ENCODE measurements around the gene CAPN12. TPM values are rescaled to one million over a fixed set of nuclear protein-coding genes. Genes with fewer than 3 reads are reported as not detected.

The CAPN12 gene
- total RNA-seq, 2 donors from 2014 or later: 5.2 to 5.7 TPM

DNA sequence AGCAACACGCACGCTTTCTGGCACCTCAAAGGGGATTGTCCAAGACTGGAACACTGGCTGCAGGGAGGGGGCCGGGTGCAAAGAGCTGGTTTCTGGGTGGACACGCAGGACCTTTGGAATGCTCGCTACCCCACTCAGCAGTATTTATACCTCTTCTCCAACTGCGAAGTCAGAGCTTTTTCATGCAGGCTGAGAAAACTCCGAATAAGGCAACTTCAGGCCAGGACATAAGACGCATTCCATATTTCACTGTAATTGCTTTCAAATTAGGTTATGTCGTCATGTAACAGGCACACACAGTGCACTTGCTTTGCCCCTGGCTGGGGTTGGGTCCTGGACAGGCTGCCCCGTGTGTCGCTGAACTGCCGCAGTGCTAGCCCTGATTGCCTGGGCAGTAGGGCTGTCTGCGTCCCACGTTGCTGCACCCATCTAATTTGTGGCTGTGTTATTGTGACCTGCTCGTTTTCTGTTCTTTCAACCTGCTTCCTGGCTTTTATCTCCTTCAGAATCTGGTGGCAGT lies 52.3 kb downstream of the CAPN12 start:
- H3K4me3 ChIP-seq: no peak overlapping the region
- H3K36me3 ChIP-seq: no peaks in the 10 kb centered on the region
- TF ChIP-seq, protein P1, sequence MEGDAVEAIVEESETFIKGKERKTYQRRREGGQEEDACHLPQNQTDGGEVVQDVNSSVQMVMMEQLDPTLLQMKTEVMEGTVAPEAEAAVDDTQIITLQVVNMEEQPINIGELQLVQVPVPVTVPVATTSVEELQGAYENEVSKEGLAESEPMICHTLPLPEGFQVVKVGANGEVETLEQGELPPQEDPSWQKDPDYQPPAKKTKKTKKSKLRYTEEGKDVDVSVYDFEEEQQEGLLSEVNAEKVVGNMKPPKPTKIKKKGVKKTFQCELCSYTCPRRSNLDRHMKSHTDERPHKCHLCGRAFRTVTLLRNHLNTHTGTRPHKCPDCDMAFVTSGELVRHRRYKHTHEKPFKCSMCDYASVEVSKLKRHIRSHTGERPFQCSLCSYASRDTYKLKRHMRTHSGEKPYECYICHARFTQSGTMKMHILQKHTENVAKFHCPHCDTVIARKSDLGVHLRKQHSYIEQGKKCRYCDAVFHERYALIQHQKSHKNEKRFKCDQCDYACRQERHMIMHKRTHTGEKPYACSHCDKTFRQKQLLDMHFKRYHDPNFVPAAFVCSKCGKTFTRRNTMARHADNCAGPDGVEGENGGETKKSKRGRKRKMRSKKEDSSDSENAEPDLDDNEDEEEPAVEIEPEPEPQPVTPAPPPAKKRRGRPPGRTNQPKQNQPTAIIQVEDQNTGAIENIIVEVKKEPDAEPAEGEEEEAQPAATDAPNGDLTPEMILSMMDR (IDR thresholded peaks at IDR 0.05): no peak
- peak overlapping the region; percentile 70 for H3K27ac ChIP-seq
- H3K27me3 ChIP-seq: no peaks in the 10 kb centered on the region
- peak overlapping the region in 1 of 2 donors; percentile 67 for H3K9ac ChIP-seq (ENCODE audit: low read depth in 2 of 2, low read length in 2 of 2)
- peaks cover 15% of the 10 kb centered on the region for H3K4me1 ChIP-seq
- H3K9me3 ChIP-seq: no peaks in the 10 kb centered on the region
- intact Hi-C loops (cut with DNase I): no loop called here
- no peak for DNase-seq

DNA sequence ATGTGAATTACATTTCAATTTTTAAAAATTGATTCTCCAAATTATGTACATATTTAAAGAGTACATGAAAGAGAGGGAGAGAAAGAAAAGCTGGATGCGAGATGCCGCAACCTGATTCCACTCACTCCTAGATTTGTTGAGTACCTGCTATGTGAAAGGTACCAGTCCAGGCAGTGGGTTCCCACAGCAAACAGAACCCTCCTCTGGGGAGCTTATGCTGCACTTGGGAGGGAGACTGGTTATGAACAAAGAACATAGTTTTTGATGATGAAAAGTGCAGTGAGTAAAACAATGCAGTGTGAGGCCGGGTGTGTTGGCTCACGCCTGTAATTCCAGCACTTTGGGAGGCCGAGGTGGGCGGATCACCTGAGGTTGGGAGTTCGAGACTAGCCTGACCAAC lies 53.4 kb downstream of the CAPN12 start:
- H3K36me3 ChIP-seq: no peaks in the 10 kb centered on the region

DNA sequence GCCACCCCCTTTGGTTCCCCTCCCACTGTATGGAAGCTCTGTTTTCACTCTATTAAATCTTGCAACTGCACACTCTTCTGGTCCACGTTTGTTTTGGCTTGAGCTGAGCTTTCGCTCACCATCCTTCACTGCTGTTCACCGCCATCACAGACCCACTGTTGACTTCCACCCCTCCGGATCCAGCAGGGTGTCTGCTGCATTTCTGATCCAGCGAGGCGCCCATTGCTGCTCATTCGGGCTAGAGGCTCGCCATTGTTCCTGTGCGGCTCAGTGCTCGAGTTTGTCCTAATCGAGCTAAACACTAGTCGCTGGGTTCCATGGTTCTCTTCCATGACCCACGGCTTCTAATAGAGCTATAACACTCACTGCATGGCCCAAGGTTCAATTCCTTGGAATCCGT lies 54.1 kb downstream of the CAPN12 start:
- no peaks in the 10 kb centered on the region for H3K36me3 ChIP-seq
- H3K27me3 ChIP-seq: no peaks in the 10 kb centered on the region
- intact Hi-C loops (cut with DNase I): no loop called here
- no peak overlapping the region for H3K4me3 ChIP-seq
- TF ChIP-seq, protein P1 (IDR thresholded peaks at IDR 0.05): no peak
- H3K27ac ChIP-seq: no peak overlapping the region
- no peak for DNase-seq
- no peak overlapping the region for H3K9ac ChIP-seq (ENCODE audit: low read depth in 2 of 2, low read length in 2 of 2)
- H3K9me3 ChIP-seq: no peaks in the 10 kb centered on the region
- H3K4me1 ChIP-seq: peaks cover 30% of the 10 kb centered on the region

More for the DNA sequence above, 53.4 kb downstream of the CAPN12 start:
- TF ChIP-seq, protein P1 (IDR thresholded peaks at IDR 0.05): no peak
- H3K9ac ChIP-seq (ENCODE audit: low read depth in 2 of 2, low read length in 2 of 2): peak overlapping the region in 1 of 2 donors; percentile 4
- H3K4me1 ChIP-seq: peaks cover 23% of the 10 kb centered on the region
- no peak overlapping the region for H3K4me3 ChIP-seq
- H3K27ac ChIP-seq: peak overlapping the region; percentile 37
- no peaks in the 10 kb centered on the region for H3K9me3 ChIP-seq
- intact Hi-C loops (cut with DNase I): no loop called here
- H3K27me3 ChIP-seq: no peaks in the 10 kb centered on the region
- no peak for DNase-seq

DNA sequence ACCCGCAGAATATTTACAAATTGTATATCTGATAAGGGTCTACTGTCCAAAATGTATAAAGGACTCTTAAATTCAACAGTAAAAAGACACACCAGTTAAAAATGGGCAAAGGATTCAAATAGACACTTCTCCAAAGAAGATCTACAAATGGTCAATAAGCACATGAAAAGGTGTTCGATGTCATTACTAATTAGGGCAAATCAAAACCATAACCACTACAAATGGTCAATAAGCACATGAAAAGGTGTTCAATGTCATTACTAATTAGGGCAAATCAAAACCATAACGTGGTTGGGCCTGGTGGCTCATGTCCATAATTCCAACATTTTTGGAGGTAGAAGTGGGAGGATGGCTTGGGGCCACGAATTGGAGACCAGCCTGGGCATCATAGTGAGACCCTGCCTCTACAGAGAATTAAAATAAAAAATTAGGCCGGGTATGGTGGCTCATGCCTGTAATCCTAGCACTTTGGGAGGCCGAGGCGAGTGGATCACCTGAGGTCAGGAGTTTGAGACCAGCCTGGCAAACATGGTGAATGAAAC lies 56.4 kb downstream of the CAPN12 start:
- H3K4me1 ChIP-seq: peaks cover 33% of the 10 kb centered on the region
- H3K9ac ChIP-seq (ENCODE audit: low read depth in 2 of 2, low read length in 2 of 2): no peak overlapping the region
- H3K27me3 ChIP-seq: no peaks in the 10 kb centered on the region
- no peaks in the 10 kb centered on the region for H3K9me3 ChIP-seq
- DNase-seq: no peak
- H3K4me3 ChIP-seq: no peak overlapping the region
- TF ChIP-seq, protein P1 (IDR thresholded peaks at IDR 0.05): no peak
- H3K27ac ChIP-seq: no peak overlapping the region
- H3K36me3 ChIP-seq: no peaks in the 10 kb centered on the region
- intact Hi-C loops (cut with DNase I): no loop called here

DNA sequence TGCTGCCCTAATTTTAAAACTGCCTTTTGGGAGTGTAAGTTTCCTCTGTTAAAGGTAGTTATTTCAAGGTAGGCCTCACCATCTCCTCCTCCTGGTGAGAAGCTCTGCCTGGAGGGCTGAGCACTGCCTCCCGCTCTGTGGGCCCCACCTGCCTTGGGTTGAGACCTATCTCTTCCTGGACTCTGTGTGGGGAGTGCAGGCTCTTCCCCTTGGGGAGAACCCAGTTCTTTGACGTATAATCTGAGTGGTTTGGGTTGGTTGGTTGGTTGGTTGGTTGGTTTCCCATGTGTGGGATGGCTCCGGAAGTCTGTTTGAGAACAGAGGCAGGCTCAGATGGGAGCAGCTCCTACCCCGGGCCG lies 57.8 kb downstream of the CAPN12 start:
- intact Hi-C loops (cut with DNase I): no loop called here
- no peaks in the 10 kb centered on the region for H3K36me3 ChIP-seq
- H3K9ac ChIP-seq (ENCODE audit: low read depth in 2 of 2, low read length in 2 of 2): peak overlapping the region; percentile 19 to 77
- H3K4me3 ChIP-seq: no peak overlapping the region
- H3K27me3 ChIP-seq: no peaks in the 10 kb centered on the region
- no peaks in the 10 kb centered on the region for H3K9me3 ChIP-seq
- peaks cover 33% of the 10 kb centered on the region for H3K4me1 ChIP-seq
- TF ChIP-seq, protein P1 (IDR thresholded peaks at IDR 0.05): no peak
- DNase-seq: no peak
- peak overlapping the region; percentile 89 for H3K27ac ChIP-seq
